AG09319 (cell line): Measurements from ENCODE around the gene IL12A.

ENCODE experiments used
- DNase-seq: peaks from one replicate; pipeline ENCODE4 v3.0.0-alpha.2; 2010; ENCODE audit warnings: low read depth; ENCODE audit errors: extremely low read depth
- TF ChIP-seq, protein P1 (sequence below): IDR thresholded peaks from 2 replicates; pipeline ENCODE4 v1.5.1; 2011; ENCODE audit warnings: low read depth, mild to moderate bottlenecking, inconsistent platforms, low read length, moderate library complexity

Gene IL12A

DNA sequence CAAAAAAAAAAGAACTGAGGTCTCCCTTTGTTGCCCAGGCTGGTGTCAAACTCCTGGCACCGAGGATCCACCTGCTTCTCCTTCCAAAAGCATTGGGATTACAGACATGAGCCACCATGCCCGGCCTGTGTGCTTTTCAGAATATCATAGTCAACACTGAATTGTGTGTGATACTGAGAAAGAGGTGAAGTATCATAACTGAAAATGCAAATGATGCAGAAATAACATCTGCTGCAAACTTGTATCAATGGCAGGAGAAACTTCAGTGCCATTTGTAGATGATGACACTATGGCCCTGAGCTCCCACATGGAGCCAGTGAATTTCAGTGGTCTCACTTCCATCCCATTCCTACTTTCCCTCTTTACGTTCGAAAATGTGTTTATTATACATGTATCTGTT is 21.9 kb downstream of the IL12A start:
- TF ChIP-seq, protein P1, sequence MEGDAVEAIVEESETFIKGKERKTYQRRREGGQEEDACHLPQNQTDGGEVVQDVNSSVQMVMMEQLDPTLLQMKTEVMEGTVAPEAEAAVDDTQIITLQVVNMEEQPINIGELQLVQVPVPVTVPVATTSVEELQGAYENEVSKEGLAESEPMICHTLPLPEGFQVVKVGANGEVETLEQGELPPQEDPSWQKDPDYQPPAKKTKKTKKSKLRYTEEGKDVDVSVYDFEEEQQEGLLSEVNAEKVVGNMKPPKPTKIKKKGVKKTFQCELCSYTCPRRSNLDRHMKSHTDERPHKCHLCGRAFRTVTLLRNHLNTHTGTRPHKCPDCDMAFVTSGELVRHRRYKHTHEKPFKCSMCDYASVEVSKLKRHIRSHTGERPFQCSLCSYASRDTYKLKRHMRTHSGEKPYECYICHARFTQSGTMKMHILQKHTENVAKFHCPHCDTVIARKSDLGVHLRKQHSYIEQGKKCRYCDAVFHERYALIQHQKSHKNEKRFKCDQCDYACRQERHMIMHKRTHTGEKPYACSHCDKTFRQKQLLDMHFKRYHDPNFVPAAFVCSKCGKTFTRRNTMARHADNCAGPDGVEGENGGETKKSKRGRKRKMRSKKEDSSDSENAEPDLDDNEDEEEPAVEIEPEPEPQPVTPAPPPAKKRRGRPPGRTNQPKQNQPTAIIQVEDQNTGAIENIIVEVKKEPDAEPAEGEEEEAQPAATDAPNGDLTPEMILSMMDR: no peak
- DNase-seq: no peak

DNA sequence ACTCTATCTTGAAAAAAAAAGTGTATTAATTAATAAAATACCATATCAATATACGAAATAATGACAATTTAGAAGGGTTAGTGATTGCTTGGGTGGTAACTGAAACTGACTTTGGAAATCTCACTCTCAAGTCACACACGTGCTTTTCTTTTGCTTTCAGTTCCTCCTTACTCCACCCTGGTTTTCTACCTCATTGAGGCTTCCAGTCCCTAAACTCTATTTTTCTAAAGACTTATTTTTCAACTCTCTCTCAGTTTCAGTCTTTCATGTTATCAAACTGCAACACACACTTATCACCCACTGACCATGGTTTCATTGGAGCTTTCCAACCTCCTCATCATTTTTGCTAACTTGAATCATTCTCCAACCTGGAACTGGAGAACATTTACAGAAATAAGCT is 23.5 kb downstream of the IL12A start:
- TF ChIP-seq, protein P1: no peak
- no peak for DNase-seq

DNA sequence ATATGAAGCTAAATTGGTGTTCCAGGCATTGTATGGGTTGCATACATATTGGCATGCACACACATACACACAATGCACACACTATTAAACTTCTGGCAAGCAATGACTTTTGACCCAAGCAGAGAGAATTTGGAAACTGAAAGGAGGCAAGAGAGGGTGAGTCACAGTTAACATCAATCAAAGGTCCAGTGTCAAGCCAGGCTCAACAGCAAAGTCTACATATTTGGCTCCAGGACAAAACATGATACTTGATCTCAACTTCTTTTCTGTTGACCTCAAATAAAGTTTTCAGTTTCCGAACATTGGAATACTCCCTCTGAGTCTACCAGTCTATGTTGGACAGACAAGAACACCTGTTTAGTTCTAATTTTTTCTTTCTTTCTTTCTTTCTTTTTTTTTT is 28.3 kb downstream of the IL12A start:
- TF ChIP-seq, protein P1: no peak
- no peak for DNase-seq

DNA sequence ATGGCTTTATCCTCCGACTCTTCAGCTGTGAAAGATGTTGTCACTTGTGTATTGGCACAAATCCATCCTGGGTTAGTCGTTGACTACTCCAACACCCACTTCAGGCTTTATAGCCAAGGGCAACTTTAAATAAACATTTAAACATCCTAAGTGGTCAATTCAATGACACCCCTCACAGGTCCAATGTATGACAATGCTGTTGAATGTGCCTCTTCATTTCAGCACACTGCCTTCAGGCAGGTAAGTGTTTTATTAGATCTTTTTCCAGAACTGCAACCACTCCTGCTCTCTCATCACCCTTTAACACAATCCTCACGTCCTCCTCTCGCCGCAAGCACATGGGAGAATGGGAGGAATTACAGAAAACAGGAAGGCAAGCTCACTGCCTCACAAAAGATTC is 30.3 kb downstream of the IL12A start:
- TF ChIP-seq, protein P1: no peak
- no peak for DNase-seq

DNA sequence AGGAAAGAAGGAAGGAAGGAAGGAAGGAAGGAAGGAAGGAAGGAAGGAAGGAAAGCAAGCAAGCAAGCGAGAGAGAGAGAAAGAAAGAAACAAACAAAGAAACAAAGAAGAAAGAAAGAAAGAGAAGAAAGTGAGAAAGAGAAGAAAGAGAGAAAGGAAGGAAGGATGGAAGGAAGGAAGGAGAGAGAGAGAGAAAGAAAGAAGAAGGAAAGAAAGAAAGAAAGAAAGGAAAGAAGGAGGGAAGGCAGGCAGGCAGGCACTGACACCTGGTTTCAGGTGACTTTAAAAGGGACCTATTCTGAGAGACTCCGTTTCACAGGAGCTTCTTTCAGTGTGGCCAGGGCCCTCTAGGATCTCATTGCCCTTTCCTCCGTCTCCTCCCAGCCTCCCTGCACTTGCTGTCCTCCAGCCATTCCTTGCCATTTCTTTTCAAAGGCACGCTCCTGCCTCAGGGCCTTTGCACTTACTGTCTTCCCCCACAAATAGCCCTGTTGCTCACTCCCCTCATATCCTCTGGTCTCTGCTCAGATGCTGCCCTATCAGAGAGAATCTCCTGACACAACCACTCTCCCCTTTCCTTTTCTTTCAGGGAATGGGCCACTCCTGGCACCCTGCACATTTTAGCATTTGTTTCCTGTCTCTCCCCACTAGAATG is 31.5 kb downstream of the IL12A start:
- DNase-seq: no peak
- TF ChIP-seq, protein P1: no peak

DNA sequence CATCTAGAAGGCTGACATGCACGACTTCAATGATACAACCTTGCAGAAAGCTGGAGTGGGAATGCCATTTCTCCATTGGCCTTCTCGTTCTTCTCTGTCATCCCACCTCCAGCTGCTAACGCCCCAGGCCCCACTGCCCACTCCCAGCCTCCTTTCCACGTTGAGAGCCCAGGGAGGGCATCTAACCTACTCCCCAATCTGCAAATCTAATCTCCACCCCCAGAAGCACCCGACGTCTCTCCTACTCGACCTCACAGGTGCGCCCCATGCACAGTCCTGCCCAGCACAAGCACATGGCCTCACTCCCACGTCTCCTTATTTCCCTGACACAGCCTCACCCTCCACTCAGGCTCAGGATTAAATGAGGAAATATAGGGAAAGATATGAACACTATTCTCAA is 33.4 kb downstream of the IL12A start:
- no peak for DNase-seq
- TF ChIP-seq, protein P1: no peak

DNA sequence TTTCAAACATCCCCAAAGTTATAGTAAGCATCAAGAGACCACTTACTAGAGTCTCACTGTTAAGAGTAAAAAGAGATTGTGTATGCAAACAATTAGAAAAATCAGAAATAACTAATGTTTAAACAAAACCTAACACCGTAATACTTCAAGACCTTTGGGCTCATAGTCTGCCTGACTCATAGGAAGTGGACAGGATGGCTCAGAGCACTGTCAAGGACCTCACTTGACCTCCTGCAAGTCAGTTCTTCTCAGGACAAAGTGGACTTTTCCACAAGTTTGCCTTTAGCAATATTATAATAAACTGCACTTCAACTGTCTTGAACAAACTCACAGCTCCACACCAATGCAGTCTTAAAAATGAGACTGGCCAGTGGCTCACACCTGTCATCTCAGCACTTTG is 34.8 kb downstream of the IL12A start:
- DNase-seq: no peak
- TF ChIP-seq, protein P1: no peak
